Left ventricle myocardium inferior (tissue), 1 donor: ENCODE measurements around the gene ISCU. TPM values are rescaled to one million over a fixed set of nuclear protein-coding genes. Genes with fewer than 3 reads are reported as not detected.
A peak's percentile ranks its signal among the peaks of the same experiment; 100 is the strongest.

Experiments
- DNase-seq: peaks from one replicate; pipeline ENCODE4 v3.0.0-alpha.2; 2020
- H3K27ac ChIP-seq: fragments of 200-600 bp; replicated peaks from 2 replicates; pipeline ENCODE4 v1.8.0; 2021
- H3K27me3 ChIP-seq: fragments of 200-600 bp; 2 replicates; pipeline ENCODE4 v1.8.0; 2021; ENCODE audit warnings: low read depth
- H3K36me3 ChIP-seq: fragments of 200-600 bp; 2 replicates; pipeline ENCODE4 v1.8.0; 2021
- H3K4me1 ChIP-seq: fragments of 200-600 bp; 2 replicates; pipeline ENCODE4 v1.8.0; 2021
- H3K4me3 ChIP-seq: fragments of 200-600 bp; 2 replicates; pipeline ENCODE4 v1.8.0; 2021; ENCODE audit warnings: mild to moderate bottlenecking, moderate library complexity
- H3K9me3 ChIP-seq: fragments of 200-600 bp; replicated peaks from 2 replicates; pipeline ENCODE4 v1.8.0; 2021
- intact Hi-C: fragments of 100-400 bp; cut with micrococcal nuclease; formaldehyde crosslinking; loops from one replicate; pipeline ENCODE4 v1.11.0; 2022
- long read RNA-seq: library from polyadenylated mRNA; unstranded; transcript quantifications from one replicate; pipeline ENCODE4 v2.0.0, GENCODE V29; 2021
- total RNA-seq: library from RNA; stranded (reverse); fragmentation: NEBNext Ultra II Directional; extraction: Animal tissue kit (Norgen Biotek cat#: 25700); gene quantifications from one replicate; pipeline ENCODE4 v1.2.1, GENCODE V29; 2021
- TF ChIP-seq, protein P1 (sequence below): fragments of 200-600 bp; IDR thresholded peaks from 2 replicates; pipeline ENCODE4 v1.8.0; 2021; ENCODE audit warnings: antibody characterized with exemption, mild to moderate bottlenecking, borderline replicate concordance
- donor health status: DM: no; HTN: yes; CAD: no; lungs with severe emphysema.

The ISCU gene
- total RNA-seq: 560 TPM
- long read RNA-seq, transcript ISCU-213 (4 exons, 738 nt): minor isoform, 6 of 465 reads
- long read RNA-seq, transcript ISCU-201 (5 exons, 994 nt): major isoform, 406 of 465 reads
- long read RNA-seq, transcript ISCU-205 (5 exons, 1,330 nt): minor isoform, 12 of 465 reads
- long read RNA-seq, partial matches to known transcripts: 19 of 465 reads
- long read RNA-seq, other reads (novel, unspliced or antisense): 14 of 465 reads

DNA sequence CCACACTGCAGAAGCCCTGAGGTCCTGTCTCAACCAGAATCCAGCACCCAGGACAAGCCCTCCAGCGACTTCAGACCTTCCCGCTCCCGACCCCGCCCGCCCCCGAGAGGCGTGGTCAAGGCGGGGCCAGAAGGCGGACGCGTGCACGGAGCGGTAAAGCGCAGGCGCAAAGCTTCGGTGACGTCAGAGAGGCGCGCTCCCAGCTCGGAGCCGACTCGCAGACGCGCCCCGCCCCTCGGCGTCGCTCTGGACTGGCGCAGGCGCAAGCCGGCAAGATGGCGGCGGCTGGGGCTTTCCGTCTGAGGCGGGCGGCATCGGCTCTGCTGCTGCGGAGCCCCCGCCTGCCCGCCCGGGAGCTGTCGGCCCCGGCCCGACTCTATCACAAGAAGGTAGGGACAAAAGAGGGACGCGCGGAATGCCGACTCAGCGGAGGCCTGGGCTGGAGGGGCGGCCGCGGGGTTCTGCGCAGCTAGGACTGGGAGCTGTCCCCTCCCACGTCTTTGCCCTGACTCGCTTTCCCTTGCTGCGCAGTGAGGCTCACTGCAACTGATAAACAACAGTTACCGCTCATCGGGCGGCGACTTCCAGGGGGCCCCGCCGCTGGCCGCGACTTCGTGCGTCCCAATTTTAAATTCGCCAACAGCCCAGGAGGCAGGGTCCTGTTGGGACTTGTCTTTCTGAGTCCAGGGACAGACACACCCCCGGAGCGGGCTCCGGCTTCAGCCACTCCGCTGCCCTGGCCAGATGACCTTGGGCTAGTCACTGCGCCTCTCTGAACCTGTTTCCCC, at the start of gene ISCU:
Gene ISCU, plus strand, starts transcription at position 249 of the 788 bp plus-strand sequence. Its CDS starts 27 bp downstream, at position 276.
- Histone ChIP-seq H3K4me1 (peaks cover 93% of the 10 kb centered on the region), H3K27ac (peak within 1 kb of the TSS; percentile 90), H3K36me3 (peaks cover 36% of the 10 kb centered on the region), H3K4me3 (peak within 1 kb of the TSS; percentile 89), H3K27me3 (no peaks in the 10 kb centered on the region), H3K9me3 (no peaks in the 10 kb centered on the region)
- peak; percentile 97 for DNase-seq
- intact Hi-C loops: no loop called here
- TF ChIP-seq, protein P1, sequence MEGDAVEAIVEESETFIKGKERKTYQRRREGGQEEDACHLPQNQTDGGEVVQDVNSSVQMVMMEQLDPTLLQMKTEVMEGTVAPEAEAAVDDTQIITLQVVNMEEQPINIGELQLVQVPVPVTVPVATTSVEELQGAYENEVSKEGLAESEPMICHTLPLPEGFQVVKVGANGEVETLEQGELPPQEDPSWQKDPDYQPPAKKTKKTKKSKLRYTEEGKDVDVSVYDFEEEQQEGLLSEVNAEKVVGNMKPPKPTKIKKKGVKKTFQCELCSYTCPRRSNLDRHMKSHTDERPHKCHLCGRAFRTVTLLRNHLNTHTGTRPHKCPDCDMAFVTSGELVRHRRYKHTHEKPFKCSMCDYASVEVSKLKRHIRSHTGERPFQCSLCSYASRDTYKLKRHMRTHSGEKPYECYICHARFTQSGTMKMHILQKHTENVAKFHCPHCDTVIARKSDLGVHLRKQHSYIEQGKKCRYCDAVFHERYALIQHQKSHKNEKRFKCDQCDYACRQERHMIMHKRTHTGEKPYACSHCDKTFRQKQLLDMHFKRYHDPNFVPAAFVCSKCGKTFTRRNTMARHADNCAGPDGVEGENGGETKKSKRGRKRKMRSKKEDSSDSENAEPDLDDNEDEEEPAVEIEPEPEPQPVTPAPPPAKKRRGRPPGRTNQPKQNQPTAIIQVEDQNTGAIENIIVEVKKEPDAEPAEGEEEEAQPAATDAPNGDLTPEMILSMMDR: no peak

DNA sequence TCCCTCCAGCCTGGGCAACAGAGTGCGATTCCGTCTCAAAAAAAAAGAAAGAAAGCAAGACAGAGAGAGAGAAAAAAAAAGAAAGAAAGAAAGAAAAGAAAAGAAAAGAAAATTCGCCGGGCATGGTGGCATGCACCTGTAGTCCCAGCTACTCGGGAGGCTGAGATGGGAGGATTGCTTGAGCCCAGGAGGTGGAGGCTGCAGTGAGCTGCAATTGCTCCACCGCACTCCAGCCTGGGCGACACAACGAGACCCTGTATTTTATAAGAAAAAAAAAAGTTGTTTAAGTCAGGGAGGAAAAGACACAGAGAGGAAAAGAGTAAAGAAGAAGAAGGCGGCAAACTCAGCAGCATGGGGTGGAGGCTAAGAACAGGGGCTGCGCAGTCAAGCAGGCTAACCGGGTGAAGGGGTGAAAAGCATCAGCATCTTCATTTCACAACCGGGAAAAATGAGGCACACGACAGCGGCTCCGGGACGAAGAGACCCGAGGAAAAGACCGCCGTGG, 47.9 kb upstream of the ISCU start:
- DNase-seq: no peak
- intact Hi-C loops: no loop called here
- Histone ChIP-seq H3K27ac (peak overlapping the region; percentile 46), H3K27me3 (no peaks in the 10 kb centered on the region), H3K36me3 (peaks cover 22% of the 10 kb centered on the region), H3K4me1 (peaks cover 20% of the 10 kb centered on the region), H3K9me3 (no peaks in the 10 kb centered on the region), H3K4me3 (peak overlapping the region; percentile 98)
- TF ChIP-seq, protein P1: no peak

DNA sequence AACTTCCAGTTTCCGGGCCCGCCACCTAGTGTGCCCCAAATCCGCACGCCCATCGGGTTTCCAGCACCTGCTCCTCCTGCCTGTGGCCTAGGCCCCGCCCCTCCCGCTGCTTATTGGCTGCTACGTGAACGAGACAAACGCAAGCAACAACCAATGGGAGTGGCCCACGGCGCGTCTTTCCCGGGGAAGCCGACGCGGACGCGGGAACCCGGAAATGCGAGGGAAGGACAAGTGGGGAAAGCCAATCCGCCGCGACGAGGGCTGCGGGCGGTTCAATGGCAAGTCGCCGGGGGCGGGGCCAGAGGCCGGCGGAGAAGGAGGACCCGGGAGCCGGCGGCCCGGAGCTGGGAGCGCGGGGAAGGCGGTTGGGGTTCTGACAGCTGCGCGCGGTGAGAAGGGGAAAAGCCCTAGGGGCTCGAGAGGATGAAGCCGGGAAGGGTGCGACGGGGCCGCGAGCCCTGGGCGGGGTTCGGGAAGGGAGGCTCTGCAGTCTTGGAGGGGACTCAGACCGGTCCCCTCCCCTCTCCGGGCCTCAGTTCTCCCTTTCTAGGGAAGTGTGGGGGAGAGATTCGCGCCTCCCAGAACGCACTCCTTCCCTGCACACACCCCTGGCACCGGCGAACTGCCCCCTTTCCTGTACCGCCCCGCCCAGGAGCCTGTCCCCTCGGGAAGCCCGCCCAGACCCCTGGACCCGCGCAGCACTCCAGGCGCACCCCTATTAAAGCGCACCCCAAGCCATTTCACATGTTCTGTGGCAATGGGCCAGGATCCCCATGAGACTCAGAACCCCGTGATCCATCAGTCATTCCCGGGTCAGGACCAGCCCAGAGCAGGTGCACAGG, 47.2 kb upstream of the ISCU start, which contains the start of gene FICD:
Gene FICD, plus strand, starts transcription at position 305 of the 842 bp plus-strand sequence. CDS start 1,696 bp downstream, outside the sequence.
- H3K4me3 ChIP-seq: peak within 1 kb of the TSS; percentile 98
- peaks cover 29% of the 10 kb centered on the region for H3K36me3 ChIP-seq
- TF ChIP-seq, protein P1: no peak
- DNase-seq: peak; percentile 100
- intact Hi-C loops: no loop called here
- H3K27me3 ChIP-seq: no peaks in the 10 kb centered on the region
- H3K9me3 ChIP-seq: no peaks in the 10 kb centered on the region
- H3K27ac ChIP-seq: peak within 1 kb of the TSS; percentile 80
- peaks cover 20% of the 10 kb centered on the region for H3K4me1 ChIP-seq

DNA sequence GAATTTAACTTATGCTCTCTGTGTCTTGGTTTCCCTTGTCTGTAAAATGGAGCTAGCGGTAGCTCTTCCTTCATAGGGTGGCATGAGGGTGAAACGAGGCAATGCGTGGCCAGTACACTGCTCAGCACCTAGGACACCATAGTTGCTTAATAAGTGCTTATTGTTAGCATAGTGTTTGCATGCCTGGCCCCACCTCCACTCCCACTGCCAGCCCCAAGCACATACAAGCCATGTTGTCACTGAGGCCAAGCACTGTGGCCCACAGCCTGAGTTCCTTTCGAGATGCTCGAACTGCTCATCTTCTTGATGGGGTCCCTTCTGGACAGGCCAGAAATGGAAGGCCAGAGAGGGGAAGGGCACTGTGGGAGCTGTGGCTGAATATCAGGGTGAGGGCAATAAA, 46.5 kb upstream of the ISCU start:
- intact Hi-C loops: no loop called here
- TF ChIP-seq, protein P1: no peak
- Histone ChIP-seq H3K9me3 (no peaks in the 10 kb centered on the region), H3K4me1 (peaks cover 20% of the 10 kb centered on the region), H3K27ac (no peak overlapping the region), H3K36me3 (peaks cover 36% of the 10 kb centered on the region), H3K4me3 (peak overlapping the region; percentile 98), H3K27me3 (no peaks in the 10 kb centered on the region)
- no peak for DNase-seq

DNA sequence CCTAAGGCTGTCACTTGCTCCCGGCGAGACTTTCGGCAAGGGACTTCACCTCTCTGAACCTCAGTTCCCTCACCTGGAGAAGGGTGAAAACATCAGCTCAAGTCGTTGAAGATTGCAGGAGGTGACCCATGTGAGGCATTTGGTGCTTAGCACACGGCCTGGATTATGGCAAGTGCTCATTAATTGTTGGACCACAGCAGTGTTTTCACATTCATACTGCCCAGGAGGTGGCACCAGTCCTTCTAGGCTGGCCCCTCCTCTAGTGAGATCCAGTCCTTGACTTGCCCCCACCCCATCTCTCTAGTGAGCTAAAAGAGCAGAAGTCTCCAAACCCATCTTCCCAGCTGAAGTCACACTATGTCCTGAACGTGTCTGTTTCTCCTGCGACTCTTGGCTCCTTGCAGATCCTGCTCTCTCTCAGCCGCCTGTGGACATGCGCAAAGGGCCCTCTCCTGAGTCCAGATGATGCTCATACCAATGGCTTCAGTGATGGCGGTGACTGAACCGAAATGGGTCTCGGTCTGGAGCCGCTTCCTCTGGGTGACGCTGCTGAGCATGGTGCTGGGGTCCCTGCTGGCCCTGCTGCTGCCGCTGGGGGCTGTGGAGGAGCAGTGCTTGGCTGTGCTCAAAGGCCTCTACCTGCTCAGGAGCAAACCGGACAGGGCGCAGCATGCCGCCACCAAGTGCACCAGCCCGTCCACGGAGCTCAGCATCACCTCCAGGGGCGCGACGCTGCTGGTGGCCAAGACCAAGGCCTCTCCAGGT, 45.7 kb upstream of the ISCU start:
- H3K27me3 ChIP-seq: no peaks in the 10 kb centered on the region
- H3K4me1 ChIP-seq: peaks cover 18% of the 10 kb centered on the region
- intact Hi-C loops: no loop called here
- peaks cover 44% of the 10 kb centered on the region for H3K36me3 ChIP-seq
- H3K27ac ChIP-seq: no peak overlapping the region
- TF ChIP-seq, protein P1: no peak
- no peak for DNase-seq
- peak overlapping the region; percentile 98 for H3K4me3 ChIP-seq
- H3K9me3 ChIP-seq: no peaks in the 10 kb centered on the region
